Bronchial epithelial cell (primary cell): ENCODE measurements around the gene ZBTB7B. TPM values are rescaled to one million over a fixed set of nuclear protein-coding genes. Genes with fewer than 3 reads are reported as not detected.

Experiments used
- DNase-seq: peaks from one replicate; pipeline ENCODE4 v3.0.0-alpha.2; 2010; ENCODE audit warnings: low read depth
- FAIRE-seq: peaks from 2 replicates; lab custom pipeline; 2011; peaks lifted over from hg19 to GRCh38; lab: Jason Lieb, UNC
- H3K27me3 ChIP-seq: 2 replicates; pipeline ENCODE4 v1.5.1; 2011; ENCODE audit warnings: low read length; ENCODE audit not compliant: control insufficient read depth, insufficient read depth
- H3K36me3 ChIP-seq: 2 replicates; pipeline ENCODE4 v1.5.1; 2011; ENCODE audit warnings: low read length; ENCODE audit not compliant: control insufficient read depth, insufficient read depth
- H3K4me3 ChIP-seq: 2 replicates; pipeline ENCODE4 v1.5.1; 2011; ENCODE audit warnings: mild to moderate bottlenecking, low read depth, low read length, control low read depth
- CTCF ChIP-seq: IDR thresholded peaks from 2 replicates; pipeline ENCODE4 v1.5.1; 2011; ENCODE audit warnings: mild to moderate bottlenecking, moderate library complexity, low read length, control low read depth, inconsistent platforms; ENCODE audit not compliant: insufficient read depth, severe bottlenecking
- total RNA-seq: library from RNA; depleted of rRNA; stranded (reverse); fragments of >200 nt; gene quantifications from 2 replicates; pipeline ENCODE4 v1.2.1, GENCODE V29; 2014

Gene ZBTB7B
- total RNA-seq, 1 donor from 2014 or later = 46.1 TPM

DNA sequence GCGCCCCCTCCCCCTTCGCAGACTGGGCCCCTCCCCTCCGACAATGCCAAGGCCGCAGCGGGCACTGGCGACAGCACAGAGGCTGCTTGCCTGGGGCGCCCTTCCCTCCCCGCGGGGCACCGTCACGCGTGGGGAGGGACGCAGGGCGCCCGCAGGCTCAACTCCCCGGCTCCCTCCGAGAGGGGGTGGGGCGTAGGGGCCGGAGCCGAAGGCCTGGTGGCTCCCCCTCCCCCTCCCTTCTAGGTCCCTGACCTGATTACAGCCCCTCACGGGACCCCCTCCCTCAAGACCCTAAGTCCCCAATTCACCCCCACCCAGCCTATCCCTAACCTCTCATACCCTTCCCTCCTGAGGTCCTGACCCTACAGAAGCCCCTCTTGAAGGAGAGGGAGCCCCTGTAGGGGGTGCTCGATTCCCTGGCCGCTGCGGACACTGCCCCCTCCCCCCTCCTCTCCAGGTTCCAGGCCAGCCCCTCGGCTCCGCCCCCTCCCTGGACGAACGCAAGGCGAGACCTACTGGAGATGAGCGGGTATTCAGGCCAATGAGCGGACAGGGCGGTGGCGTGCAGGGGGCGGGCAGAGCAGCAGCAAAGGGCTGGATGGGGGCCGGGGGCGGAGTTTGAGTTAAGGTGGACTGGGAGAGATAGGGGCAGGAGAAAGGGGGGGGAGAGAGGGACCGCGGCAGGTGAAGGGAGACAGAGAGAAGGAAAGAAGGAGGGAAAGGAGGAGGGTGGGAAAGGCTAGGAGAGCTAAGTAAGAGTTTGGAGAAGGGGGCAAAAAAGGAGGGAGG, 733 bp upstream of the ZBTB7B start:
- H3K4me3 ChIP-seq = peak overlapping the region; percentile 96
- H3K36me3 ChIP-seq = peaks cover 16% of the 10 kb centered on the region
- DNase-seq = peak; percentile 94
- peak; percentile 32 for TF ChIP-seq CTCF
- H3K27me3 ChIP-seq = no peaks in the 10 kb centered on the region
- FAIRE-seq = no peak

GRCh38 chr1:155003227-155003765, 694 bp downstream of the ZBTB7B start:
- peak overlapping the region; percentile 96 for H3K4me3 ChIP-seq
- no peak for DNase-seq
- no peak for TF ChIP-seq CTCF
- no peaks in the 10 kb centered on the region for H3K27me3 ChIP-seq
- no peak for FAIRE-seq
- H3K36me3 ChIP-seq = peaks cover 23% of the 10 kb centered on the region

GRCh38 chr1:155003766-155004351, 1.3 kb downstream of the ZBTB7B start:
- TF ChIP-seq CTCF = no peak
- DNase-seq (no peak), FAIRE-seq (no peak)
- Histone ChIP-seq H3K36me3 (peaks cover 25% of the 10 kb centered on the region), H3K4me3 (peak overlapping the region; percentile 96), H3K27me3 (no peaks in the 10 kb centered on the region)

DNA sequence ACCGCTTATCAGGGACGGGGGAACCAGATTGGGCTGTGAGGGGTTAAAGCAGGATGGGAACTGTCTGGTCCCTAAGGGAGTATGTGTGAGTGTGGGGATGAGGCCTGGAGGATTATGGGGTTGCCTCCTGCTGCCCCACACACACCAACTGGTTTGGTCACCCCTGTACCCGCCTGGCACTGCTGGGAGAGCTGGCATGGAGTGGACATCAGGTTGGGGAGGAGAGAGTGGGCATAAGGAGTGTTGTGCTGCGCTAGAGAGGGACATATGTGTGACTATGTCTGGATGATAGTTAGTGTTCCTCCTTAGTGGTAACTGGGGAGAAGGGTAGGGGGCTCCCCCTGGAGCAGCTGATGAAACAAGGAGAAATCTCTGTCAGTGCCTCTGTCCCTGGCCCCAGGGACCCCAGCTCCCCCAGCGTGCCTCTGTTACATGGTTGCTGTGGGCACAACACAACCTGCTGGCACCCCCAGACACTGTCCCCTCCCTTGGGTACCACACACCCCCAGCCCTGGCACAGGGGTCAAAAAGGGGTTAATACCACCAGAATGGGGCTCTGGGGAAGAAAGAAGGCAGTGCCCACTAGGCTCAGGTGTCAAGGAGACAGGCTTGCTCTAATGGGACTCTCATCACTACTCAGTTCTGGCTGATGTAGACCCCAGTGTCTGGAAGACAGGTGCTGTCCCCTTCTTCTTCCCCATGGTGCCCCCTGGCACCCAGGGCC, 1.9 kb downstream of the ZBTB7B start:
- H3K27me3 ChIP-seq = no peaks in the 10 kb centered on the region
- no peak for FAIRE-seq
- TF ChIP-seq CTCF = no peak
- H3K4me3 ChIP-seq = peak overlapping the region; percentile 96
- DNase-seq = no peak
- peaks cover 28% of the 10 kb centered on the region for H3K36me3 ChIP-seq

- DNase-seq (peak; percentile 75), FAIRE-seq (no peak)
- H3K27me3 ChIP-seq = no peaks in the 10 kb centered on the region
- peak overlapping the region; percentile 96 for H3K4me3 ChIP-seq
- H3K36me3 ChIP-seq = peaks cover 34% of the 10 kb centered on the region
- no peak for TF ChIP-seq CTCF
Measured at GRCh38 chr1:155005076-155006011, 2.7 kb downstream of the ZBTB7B start.
